NOMO-1 treated with dmso at 0.1 percent for 144 hours (cell line): ENCODE results near the gene OR2AJ1.

Experiments
- DNase-seq: peaks from one replicate; lab custom pipeline; 2025; ENCODE audit not compliant: unreplicated experiment; lab: John Stamatoyannopoulos, UW

OR2AJ1 gene

DNA sequence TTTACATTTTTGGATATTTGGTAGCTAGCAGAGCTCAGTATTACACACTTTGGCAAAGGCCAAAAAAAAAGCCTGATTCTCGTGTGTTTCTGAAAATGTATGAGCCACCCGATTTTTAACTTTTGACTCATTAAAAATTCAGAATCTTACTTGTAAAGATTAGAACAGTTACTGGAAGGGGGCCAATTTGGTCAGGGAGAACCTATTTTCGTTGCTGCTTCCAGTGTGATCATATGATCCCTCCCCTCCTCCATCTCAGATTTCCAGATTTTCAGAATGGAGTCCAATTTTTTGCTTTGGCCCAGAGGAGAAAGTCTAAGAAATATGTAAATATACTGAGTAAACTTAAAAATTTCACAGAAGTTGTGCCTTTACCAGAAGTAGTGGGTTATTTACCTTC is 37.1 kb downstream of the OR2AJ1 start:
- DNase-seq: no peak

DNA sequence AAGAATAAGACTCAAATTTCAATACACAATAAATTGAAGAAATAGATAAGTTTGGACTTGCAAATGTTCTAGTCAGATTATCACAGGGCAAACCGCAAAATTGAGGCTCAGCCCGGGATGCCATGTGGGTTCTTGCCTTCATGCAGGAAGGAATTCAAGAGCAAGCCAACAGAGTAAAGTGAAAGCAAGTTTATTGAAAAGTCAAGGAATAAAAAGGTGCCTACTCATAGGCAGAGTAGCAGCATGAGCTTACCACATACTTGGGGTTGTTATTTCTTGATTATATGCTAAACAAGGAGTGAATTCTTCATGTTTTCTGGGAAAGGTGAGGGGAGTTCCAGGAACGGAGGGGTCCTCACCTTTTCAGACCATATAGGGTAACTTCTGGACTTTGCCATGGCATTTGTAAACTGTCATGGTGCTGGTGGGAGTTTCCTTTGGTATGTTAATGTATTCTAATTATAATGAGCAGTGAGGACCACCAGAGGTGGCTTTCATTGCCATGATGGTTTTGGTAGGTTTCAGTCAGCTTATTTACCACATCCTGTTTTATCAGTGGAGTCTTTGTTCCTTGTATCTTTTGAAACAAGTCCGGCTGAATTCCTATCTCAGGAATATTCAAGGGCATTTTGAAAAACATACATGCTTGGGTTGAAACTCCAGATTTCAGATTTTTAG is 38.4 kb downstream of the OR2AJ1 start:
- DNase-seq: no peak

DNA sequence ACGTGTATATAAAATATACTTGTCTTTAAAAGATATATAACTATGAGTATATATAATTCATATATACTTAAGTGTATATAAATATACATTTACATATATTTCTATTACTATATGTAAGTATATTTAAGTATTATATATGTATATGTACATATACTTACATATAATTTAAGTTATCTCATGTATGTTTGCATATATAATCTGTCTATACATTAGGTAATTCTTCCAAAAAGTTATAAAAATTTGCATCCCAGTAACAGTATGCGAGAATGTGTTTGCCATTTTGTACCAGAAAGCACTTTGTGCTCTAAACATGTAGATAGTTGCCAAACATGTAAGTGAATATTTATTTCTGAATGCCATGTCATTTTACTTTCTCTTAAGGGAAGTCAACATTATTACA is 40.2 kb downstream of the OR2AJ1 start, which contains the start of gene OR2AK2:
OR2AK2 (plus strand) TSS at position 301 of the 400 bp plus-strand sequence. CDS start 144 bp downstream, outside the sequence.
- DNase-seq: no peak

GRCh38 chr1:247966532-247967204 is 42.0 kb downstream of the OR2AJ1 start:
- DNase-seq: no peak
